Lung (tissue), 12 donors: ENCODE data around the gene NTS. TPM values are rescaled to one million over a fixed set of nuclear protein-coding genes. Genes with fewer than 3 reads are reported as not detected.
A peak's percentile ranks its signal among the peaks of the same experiment; 100 is the strongest.

Source experiments
- ATAC-seq: fragments of 200-7000 bp; cut with Tn5 transposase; one replicate; pipeline ENCODE4 v1.9.1; 2020; ENCODE audit warnings: moderate number of reproducible peaks; ENCODE audit not compliant: insufficient read depth, low FRiP score
- DNase-seq, 3 donors: peaks; one replicate each; pipeline ENCODE4 v3.0.0-alpha.2; 2013 to 2017
- H3K27ac ChIP-seq, 2 donors: one replicate each; pipeline ENCODE4 v1.5.1; 2013; ENCODE audit warnings: mild to moderate bottlenecking in 2 of 2, moderate library complexity in 2 of 2, control low read depth in 1 of 2, inconsistent platforms in 1 of 2, low read depth in 1 of 2, low read length in 1 of 2
- H3K27me3 ChIP-seq, 3 donors: one replicate each; pipeline ENCODE4 v1.5.1; 2013; ENCODE audit warnings: low read length in 2 of 3; ENCODE audit not compliant: control insufficient read depth in 3 of 3, insufficient read depth in 3 of 3
- H3K36me3 ChIP-seq, 4 donors: one replicate each; pipeline ENCODE4 v1.5.1; 2013; ENCODE audit warnings: low read length in 4 of 4, mild to moderate bottlenecking in 1 of 4, moderate library complexity in 1 of 4; ENCODE audit not compliant: control insufficient read depth in 4 of 4, insufficient read depth in 4 of 4
- H3K4me1 ChIP-seq, 5 donors: one replicate each; pipeline ENCODE4 v1.5.1; 2013; ENCODE audit warnings: low read length in 5 of 5, mild to moderate bottlenecking in 2 of 5, moderate library complexity in 1 of 5; ENCODE audit not compliant: control insufficient read depth in 5 of 5, insufficient read depth in 5 of 5
- H3K4me3 ChIP-seq: one replicate; pipeline ENCODE4 v1.5.1; 2013; ENCODE audit warnings: mild to moderate bottlenecking, control low read depth, moderate library complexity
- H3K9ac ChIP-seq, 2 donors: one replicate each; pipeline ENCODE4 v1.5.1; 2013; ENCODE audit warnings: low read length in 2 of 2, control low read depth in 1 of 2; ENCODE audit not compliant: insufficient read depth in 1 of 2
- H3K9me3 ChIP-seq, 4 donors: one replicate each; pipeline ENCODE4 v1.5.1; 2013; ENCODE audit warnings: low read length in 3 of 4, mild to moderate bottlenecking in 1 of 4, moderate library complexity in 1 of 4; ENCODE audit not compliant: control insufficient read depth in 4 of 4, insufficient read depth in 3 of 4
- CTCF ChIP-seq: IDR thresholded peaks from 2 replicates; pipeline ENCODE4 v1.5.1; 2012; ENCODE audit warnings: mild to moderate bottlenecking; ENCODE audit errors: control extremely low read depth, extremely low read depth
- WGBS, 2 donors: extraction: QIAGEN DNeasy Blood & Tissue Kit; methylation state at CpG; one replicate each; pipeline ENCODE4 v1.1.7; 2013; 5-methylcytosine and 5-hydroxymethylcytosine counted together
- polyA plus RNA-seq, 2 donors: library from polyadenylated mRNA; stranded (reverse); fragments of 200-250 nt; gene quantifications; one replicate each; pipeline ENCODE4 v1.2.1, GENCODE V29; 2013
- total RNA-seq, 2 donors: library from RNA; depleted of rRNA in 1 of 2; stranded (reverse); fragments of >200 nt in 1 of 2; gene quantifications; one replicate each; pipeline ENCODE4 v1.2.1, GENCODE V29; 2014 to 2021
- donor health status: control.
- donor health status: control.
- donor health status: Bipolar disorder and iron deficiency.
- donor health status: healthy.
- donor health status: DM: yes; HTN: yes; CAD: no.

NTS gene
- total and polyA plus RNA-seq, 4 donors, result 0.10 to 2.0 (median 1.1) TPM

GRCh38 chr12:85835426-85836196 lies 38.5 kb upstream of the NTS start:
- peak overlapping the region; percentile 82 to 94 for H3K9ac ChIP-seq
- no peaks in the 10 kb centered on the region for H3K36me3 ChIP-seq
- H3K27me3 ChIP-seq, result no peaks in the 10 kb centered on the region
- H3K4me1 ChIP-seq, result peaks cover 0 to 24% (median 0%) of the 10 kb centered on the region in 5 donors
- peak in 2 of 3 donors; percentile 34 to 39 for DNase-seq
- H3K27ac ChIP-seq, result peak overlapping the region; percentile 78 to 80
- H3K9me3 ChIP-seq, result no peaks in the 10 kb centered on the region
- TF ChIP-seq CTCF, result no peak
- WGBS, 2 donors, result 13 to 28% methylated on average over 4 of the region's 4 CpGs
- peak; percentile 28 for ATAC-seq
- peak overlapping the region; percentile 27 for H3K4me3 ChIP-seq

GRCh38 chr12:85836197-85837090 lies 37.7 kb upstream of the NTS start, which contains the start of gene RASSF9:
RASSF9 (minus strand) TSS chr12:85836409; CDS start chr12:85836201, 208 bp downstream.
- peak within 1 kb of the TSS; percentile 78 to 80 for H3K27ac ChIP-seq
- no peaks in the 10 kb centered on the region for H3K27me3 ChIP-seq
- H3K36me3 ChIP-seq, result no peaks in the 10 kb centered on the region
- no peak for TF ChIP-seq CTCF
- peak; percentile 64 for ATAC-seq
- 21 to 30% methylated on average over 15 of the region's 15 CpGs for WGBS, 2 donors
- peak within 1 kb of the TSS; percentile 27 for H3K4me3 ChIP-seq
- peak; percentile 68 to 89 (median 75) for DNase-seq
- no peaks in the 10 kb centered on the region for H3K9me3 ChIP-seq
- peak within 1 kb of the TSS; percentile 82 to 94 for H3K9ac ChIP-seq
- H3K4me1 ChIP-seq, result peaks cover 0 to 21% (median 0%) of the 10 kb centered on the region in 5 donors

- 93 to 95% methylated on average over 17 of the region's 17 CpGs for WGBS, 2 donors
- no peak for ATAC-seq
- no peak for TF ChIP-seq CTCF
- Histone ChIP-seq H3K4me1 (peaks cover 0 to 1% (median 0%) of the 10 kb centered on the region in 5 donors), H3K36me3 (no peaks in the 10 kb centered on the region), H3K27me3 (no peaks in the 10 kb centered on the region), H3K9ac (no peak overlapping the region), H3K9me3 (peaks cover 0 to 3% (median 0%) of the 10 kb centered on the region in 4 donors), H3K4me3 (no peak overlapping the region), H3K27ac (no peak overlapping the region)
- no peak for DNase-seq
These were observed 30.3 kb upstream of the NTS start for GRCh38 chr12:85843606-85844310.
